HG03097 (cell line): ENCODE results near the gene TBC1D16.

Experiments used
- ATAC-seq: cut with Tn5 transposase; IDR thresholded peaks from one replicate; pipeline ENCODE4 v1.9.1; 2021; ENCODE audit not compliant: unreplicated experiment, low FRiP score

TBC1D16 gene

DNA sequence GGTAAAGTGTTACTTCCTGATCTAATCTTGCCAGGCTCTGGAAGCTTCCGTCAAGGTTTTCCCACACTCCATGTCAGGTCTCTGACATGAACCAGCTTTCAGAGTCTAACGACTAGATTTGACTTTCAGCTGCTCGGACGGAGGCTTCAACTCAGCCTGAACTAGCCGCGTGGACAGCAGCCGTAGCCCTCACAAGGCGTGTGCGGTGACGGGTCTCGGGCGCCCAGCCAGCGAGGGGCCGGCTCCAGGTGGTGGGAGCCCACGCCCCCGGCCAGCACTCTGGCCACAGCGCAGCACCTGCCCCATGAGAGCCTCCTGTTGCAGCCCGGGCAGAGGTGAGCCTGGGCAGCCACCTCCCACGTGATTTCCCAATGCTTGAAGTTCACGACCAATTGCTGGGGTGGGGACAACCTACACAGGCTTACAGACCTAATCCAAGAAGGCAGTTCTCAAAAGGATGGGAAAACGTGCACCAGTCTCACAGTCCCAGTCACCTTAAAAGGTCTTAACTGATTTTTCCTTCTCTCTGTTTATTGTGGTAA, 45.5 kb downstream of the TBC1D16 start:
- ATAC-seq = no peak

DNA sequence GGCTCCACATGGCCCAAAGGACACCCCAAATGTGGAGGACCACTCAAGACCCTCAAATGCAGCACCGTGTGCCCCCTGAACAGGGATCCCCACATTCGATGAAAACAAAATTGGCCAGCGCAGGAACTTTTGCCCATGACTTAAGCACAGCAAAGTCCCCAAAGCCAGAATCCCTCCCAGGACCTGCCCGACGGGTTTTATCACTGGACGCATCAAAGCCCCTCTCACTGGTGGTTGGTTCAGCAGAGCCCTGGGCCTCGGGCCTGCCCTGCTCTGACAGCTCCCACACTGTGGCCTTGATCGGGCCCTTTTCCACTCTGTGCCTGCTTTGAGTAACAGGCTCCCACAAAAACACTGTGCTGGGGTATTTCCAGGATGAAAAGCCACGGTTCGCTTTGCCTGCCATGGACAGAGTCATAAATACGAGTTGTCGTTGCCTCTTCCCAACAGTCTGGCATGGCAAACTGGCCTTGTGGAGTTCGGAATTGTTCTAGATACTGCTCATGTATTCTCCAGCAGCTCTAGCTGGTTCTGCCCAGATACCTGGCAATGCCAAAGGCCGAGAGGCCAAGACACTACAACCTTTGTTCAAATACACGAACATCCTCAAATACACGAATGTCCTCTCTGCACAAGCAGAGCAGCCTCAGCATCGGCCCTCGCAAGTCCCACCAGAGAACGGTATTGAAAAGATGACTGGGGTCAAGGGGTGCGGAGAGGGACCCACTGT, 46.4 kb downstream of the TBC1D16 start:
- ATAC-seq = no peak

DNA sequence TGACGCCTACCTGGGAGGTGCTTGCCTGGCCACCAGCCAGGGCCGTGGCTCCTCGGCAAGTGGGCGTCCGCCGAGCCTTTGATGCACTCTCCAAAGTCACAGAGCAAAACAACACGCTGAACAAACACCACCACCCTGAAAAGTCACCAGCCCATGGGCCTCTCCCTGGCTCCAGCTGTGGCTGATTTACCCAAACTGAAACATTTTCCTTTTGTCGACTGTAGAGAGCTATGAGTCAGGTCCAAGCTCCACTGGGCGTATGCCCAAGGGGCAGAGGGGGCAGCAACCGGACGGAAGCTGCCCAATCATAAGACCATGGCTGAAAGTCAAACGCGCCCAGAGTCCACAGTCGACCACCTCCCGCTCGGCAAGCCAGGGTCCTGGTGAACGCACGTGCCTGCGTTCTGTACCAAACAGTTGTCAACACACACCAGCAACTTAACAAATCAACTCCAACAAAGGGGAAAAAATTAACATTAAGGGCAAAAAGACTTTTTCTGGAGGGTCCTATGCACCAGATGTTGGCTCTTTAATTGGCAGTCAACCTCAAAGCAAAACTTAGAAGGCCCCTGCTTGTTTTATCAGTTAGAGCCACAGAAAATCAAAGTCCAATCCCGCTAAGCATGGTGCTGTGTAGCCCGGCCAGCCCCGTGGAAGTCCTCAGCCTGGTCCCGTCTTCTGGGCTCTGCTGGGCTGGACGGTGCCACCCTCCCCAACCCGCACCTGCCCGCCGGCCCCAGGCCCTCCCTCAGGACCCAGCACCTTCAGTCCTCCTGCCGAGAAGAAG, 47.3 kb downstream of the TBC1D16 start:
- ATAC-seq = no peak

DNA sequence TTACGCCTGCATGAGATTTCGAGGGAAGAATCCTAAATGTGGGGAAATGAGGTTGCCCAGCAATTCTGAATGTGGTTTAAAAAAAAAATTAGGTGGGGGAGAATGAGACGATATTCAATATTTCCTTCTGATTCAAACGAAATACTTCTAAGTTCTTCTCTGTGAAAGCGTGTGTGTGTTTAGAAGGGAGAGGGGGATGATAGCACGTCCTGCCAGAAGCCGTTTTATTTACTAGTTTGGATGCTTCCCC, 47.8 kb downstream of the TBC1D16 start:
- no peak for ATAC-seq

DNA sequence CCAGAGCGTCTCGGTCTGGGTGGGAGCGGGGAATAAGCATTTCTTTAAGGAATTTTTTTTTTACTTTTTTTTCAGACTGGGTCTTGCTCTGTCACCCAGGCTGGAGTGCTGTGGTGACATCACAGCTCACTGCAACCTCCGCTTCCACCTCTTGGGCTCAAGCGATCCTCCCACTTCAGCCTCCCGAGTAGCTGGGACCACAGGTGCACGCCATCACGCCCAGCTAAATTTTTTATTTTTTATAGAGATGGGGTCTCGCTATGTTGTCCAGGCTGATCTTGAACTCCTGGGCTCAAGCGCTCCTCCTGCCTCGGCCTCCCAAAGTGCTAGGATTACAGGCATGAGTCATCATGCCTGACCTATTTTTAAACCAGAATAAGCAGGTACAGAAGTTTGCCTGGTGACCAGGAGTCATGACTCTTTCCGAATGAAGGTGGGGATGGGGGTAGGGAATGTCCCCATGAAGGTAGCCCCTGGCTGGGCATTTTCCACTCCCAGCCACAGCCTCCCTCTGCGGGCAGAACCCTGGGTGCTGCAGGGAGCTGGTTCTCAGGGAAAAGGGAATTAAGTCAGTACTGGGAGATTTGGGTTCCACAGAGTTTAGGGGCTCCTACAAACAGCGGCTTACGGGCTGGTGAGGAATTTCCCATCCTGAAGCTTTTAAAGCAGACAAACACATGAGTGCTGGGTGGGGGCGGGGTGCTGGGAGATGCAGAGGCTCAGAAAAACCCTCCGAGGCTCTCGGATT, 48.3 kb downstream of the TBC1D16 start:
- no peak for ATAC-seq

DNA sequence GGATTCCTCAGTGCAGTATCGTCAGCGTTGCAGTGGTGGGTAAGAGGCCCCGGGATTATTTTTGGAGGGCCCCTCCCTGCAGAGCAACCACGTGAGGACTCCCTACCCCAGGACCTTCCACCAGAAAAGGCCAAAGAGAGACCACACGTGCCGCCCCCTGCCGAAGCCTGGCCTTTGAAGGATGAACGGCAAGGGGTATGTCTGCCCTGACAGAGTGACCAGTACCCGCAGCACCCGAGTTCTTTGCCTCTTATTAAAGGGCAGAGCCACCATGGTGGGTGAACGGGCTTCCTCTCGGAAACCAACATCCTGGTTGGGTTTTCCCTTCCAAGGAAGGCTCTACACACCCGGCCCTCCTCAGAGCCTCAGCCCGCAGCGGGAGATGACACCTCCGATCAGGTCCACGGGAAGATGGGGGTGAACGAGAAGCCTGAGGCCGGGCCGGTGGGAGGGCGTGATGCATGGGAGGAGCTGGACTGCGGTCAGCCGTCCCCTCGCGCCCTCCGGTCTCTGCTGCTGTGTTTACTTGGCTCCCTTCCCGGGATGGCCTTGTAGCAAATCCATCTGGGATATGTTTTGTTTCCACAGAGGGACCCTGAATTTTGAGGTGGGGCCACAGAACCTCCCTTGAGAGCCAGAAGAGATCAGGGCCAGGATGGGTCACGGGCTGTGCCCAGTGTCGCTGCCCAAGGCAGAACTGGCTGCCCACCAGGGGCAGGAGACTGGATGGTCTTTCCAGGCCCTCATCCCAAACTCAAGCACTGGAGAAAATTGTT, 49.1 kb downstream of the TBC1D16 start:
- no peak for ATAC-seq

DNA sequence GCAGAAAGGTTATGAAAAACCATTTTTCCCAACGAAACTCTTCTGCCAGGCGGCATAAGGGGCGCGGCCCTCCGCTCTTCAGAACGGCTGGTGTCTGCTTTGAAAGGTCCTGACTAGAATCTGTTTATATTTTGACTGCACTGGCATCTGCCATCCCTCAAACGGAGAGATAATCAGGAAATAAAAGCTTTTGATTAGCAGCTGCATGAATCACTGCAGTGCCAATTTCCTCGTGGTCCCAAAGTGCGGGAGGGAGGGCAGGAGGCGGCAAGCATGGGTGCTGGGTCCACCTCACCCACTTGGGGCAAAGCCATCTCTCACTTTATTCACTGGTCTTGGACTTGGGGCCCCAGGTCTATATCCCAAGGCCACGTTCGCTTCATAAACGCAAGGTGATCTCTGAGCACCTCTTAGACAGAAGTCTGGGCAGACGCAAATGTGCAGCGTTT, 49.7 kb downstream of the TBC1D16 start:
- no peak for ATAC-seq

DNA sequence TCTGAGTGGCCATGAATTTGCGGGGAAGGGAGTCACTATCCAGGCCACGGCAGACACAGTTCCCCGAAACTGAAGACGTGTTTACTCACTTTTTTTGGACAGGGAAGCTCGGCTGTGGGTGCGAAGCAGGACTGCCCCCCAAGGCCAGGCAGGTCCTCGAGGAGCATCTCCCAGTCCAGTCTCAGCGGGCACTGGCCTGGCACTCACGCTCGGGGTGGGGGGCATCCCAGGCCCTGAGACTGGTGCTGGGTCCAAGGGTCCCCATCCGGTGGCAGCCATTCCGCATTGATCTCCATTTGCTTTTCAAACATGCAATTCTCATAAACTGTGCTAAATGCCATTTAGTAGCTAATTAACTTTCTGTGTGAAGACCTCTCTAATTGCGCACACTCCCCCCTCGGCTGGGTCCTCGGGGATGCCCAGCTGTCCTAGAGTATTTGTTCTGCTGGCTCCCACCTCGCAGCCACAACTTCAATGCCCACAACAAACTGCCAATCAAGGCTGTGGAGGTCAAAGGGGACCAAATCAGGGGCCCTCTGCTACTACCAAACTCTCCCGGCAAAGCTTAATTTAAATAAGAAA, 50.2 kb downstream of the TBC1D16 start:
- ATAC-seq = no peak

DNA sequence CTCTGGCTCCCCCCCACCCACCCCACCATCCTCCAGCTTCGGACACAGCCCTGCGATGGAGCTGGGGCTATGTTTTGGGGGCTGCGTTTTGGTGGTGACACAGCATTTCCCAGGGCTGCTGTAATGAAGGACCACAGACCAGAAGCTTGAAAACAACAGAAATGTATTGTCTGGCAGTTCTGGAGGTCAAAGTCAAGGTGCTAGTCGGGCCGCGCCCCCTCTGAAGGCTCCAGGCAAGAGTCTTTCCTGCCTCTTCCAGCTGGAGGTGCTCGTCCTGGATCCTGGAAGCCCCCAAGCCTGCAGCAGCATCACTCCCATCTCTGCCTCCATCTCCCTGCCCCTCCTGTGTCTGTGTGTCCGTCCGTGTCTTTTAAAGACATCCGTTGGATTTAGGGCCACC, 50.8 kb downstream of the TBC1D16 start:
- ATAC-seq = no peak

DNA sequence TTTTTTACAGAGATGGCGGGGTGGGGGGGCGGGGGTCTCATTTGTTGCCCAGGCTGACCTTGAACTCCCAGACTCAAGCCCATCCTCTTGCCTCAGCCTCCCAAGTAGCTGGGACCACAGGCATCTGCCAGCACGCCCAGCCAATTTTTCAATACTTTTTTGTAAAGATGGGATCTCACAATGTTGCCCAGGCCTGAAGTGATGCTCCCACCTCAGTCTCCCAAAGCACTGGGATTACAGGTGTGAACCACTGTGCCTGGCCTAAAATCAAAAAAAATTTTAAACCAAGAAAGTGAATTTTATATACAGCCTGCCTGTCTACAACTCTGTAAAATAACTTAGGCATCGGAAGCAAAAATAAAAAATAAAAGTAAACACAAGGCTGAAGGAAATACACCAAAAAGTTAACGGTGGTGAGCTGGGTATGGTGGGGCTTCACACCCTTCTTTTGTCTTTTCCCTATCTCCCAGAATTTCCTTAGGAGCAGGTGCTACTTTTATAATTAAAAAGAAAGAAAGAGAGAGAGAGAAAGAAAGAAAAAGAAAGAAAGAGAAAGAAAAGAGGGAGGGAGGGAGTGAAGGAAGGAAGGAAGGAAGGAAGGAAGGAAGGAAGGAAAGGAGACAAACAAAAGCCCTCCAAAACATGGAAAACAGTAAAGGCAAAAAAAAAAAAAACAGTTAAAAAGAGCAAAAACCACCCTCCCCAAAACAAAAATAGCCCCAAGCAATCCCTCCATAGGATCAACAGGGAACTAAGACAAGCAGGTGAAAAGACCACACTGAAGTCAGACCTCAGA, 51.4 kb downstream of the TBC1D16 start:
- ATAC-seq = no peak

DNA sequence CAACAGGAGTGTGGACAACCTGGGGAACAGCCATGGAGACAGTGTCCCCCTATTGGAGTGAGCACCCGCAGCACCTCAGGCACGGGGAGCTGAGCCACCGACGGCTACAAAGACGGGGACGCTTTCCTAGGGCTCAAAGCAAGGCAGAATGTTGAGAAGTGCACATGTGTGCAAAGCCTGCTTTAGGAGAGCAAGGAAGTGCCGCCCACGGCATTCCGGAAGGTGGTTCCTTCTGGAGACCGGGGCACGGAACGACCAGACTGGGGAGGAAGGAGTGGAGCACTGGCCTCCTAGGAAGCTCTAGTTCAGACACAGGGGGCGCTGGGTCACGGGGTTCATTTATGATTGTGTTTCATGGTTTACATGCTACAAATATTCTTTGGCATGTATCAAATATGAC, 52.2 kb downstream of the TBC1D16 start:
- ATAC-seq = no peak

DNA sequence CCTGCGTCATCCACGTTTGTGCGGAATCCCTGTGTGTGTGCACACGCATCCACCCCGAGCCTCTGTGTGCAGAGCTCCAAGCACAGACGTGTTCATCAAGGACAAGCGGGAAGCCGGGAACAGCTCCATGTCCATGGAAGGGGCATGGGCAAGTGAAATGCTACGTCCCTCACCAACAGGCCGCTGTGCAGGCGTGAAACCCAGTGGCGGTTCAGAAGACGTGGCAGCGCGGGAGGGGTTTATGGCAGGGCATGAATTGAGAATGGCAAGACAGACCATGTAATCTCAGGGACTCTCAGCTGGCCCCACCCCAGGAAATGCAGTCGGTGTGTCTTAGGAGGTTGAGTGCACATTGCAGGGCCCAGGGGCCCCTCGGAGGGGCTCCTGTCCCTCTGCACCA, 52.7 kb downstream of the TBC1D16 start:
- ATAC-seq = no peak

DNA sequence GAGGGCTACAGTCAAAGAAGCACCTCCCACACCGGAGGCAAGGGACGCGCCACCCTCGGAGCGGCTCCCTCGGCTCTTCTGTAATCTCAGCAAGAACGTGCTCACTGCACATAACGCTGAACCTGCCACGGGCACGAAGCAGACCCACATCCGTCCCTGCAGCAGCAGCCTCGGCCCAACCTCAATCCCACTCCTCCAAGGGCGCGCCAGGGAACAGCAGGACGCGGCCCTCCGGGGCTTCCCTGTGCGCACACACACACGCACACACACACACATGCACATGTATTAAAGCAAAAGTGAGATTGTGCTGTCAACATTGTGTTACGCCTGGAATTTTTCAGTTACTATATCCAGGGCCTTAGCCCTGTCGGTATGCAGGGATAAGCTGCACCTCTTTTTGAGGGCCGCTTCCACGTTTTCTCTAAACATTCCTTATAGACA, 54.0 kb downstream of the TBC1D16 start:
- no peak for ATAC-seq

DNA sequence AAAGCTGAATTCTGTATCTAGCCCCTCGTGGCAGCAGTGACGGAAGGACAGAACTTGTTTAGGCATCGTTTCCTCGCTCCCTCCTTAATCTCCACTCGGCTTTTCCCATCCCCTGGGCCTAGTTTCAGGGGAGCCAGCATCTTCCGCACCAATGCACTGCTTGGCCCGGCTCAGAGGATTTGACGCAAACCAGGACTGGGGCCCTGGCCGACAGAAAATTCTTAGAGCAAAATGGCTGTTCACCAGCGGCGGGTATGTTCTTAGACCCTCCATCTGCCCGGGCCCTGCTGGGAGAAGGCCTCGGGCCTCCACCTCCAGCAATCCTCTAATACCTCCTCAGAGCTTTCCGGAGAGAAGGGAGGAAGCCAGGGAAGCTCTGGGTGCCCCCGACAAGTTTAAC, 54.6 kb downstream of the TBC1D16 start:
- no peak for ATAC-seq

DNA sequence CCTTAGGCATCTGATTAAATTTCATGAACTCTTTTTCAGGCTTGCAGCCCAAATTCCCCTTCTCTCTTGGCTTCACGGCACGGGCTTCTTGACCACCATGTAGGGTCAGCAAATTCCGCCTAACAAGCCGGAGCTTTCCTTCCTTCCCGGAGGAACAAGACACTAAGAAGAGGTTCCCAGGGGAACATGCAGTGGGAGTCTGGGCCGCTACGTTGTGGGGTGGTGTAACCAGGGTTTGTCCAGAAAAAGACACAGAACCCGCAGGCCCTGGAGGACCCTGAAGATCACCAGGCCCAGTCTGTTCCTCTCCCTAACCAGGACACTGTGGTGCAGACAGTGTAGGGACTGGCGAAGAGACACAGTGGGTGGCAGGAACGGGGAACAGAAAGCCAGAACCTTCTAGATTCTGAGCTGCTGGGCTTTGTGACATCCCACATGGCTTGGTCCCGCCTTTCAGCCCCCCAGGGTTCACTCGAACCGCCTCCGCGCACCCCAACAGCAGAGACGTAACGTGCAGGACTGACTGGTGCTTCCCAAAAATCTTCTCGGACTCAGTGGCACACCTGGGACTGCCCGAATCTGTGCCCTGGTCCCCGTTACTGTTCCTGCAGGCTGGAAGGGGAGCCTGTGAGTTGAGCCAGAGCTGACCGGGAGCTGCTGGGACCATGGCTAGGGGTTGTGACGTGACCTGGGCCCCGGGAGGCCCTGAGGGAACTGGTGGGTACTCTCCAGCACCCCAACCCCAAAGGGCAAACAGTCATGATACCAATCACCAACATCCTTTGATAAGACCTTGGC, 55.2 kb downstream of the TBC1D16 start:
- no peak for ATAC-seq

DNA sequence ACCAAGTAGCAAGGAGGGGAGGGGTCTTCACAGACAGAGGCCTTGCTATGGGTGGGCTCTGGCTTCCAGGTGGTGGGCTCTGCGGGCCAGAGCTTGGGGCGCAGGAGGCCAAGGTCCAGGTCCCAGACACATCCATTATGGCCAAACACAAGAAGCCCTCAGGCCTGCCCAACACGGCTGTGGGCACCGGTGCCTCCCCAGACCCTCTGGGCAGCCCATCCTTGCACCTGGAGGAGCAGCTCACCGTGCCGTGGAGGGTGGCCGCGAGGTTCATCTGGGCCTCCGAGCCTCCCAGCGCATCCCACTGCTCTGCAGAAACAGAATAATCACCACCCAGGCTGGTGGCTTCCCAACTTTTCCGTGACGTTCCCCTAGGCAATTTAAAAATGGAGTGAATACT, 55.9 kb downstream of the TBC1D16 start:
- ATAC-seq = no peak

DNA sequence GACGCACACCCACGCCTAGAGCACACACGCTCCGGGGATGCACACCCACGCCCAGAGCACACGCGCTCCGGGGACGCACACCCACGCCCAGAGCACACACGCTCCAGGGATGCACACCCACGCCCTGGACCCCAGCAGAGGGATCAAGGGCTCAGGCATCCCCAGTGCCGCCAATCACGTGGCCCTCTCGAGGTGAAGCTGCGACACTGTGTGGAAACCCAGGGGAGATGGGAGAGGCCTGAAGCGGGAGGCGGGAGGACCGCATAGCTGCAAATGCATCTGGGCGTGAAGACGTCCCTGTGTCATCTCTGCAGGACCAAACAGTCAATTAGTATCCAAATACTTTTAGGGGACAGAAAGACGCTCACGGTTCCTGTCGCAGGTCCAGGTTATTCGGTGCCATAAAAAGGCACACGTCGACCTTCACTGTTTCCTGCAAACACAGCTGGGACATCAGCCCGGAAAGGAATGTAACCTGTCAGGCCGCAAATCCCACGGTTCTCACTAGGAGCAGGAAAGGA, 56.4 kb downstream of the TBC1D16 start:
- no peak for ATAC-seq

DNA sequence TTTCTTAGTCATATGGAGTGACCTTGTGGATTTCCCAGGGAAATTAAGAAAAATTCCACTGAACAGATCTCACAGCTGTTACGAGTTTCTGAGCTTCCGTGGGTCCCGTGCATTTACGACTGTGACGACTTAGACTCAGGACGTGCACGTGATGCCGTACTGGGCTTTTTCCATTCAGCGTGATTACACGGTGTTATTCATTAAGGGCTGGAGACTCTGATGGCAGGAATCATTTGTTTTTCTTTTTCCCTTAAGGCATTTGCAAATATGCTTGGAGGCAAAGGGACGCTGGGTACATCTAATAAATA, 57.2 kb downstream of the TBC1D16 start:
- ATAC-seq = no peak
